H9 (cell line): ENCODE results near the gene CHST2. TPM values are rescaled to one million over a fixed set of nuclear protein-coding genes. Genes with fewer than 3 reads are reported as not detected.

Experiments used
- DNase-seq: peaks from one replicate; pipeline ENCODE4 v3.0.0-alpha.2; 2017
- H2AFZ ChIP-seq: one replicate; pipeline ENCODE4 v1.6.1; 2013; ENCODE audit warnings: mild to moderate bottlenecking, low read length, control low read depth, moderate library complexity
- H2AK5ac ChIP-seq: 2 replicates; pipeline ENCODE4 v1.6.1; 2013; ENCODE audit warnings: low read length, control low read depth, mixed read lengths; ENCODE audit not compliant: insufficient read length
- H2BK120ac ChIP-seq: one replicate; pipeline ENCODE4 v1.6.1; 2013; ENCODE audit warnings: low read depth, mild to moderate bottlenecking, low read length, control low read depth, inconsistent platforms; ENCODE audit not compliant: poor library complexity, severe bottlenecking
- H2BK12ac ChIP-seq: 2 replicates; pipeline ENCODE4 v1.6.1; 2013; ENCODE audit warnings: low read length, control low read depth, mixed read lengths, low read depth; ENCODE audit not compliant: insufficient read length
- H2BK15ac ChIP-seq: 2 replicates; pipeline ENCODE4 v1.6.1; 2013; ENCODE audit warnings: low read depth, low read length, control low read depth
- H2BK20ac ChIP-seq: one replicate; pipeline ENCODE4 v1.6.1; 2013; ENCODE audit warnings: low read depth, mild to moderate bottlenecking, low read length, control low read depth, inconsistent platforms; ENCODE audit not compliant: poor library complexity, severe bottlenecking
- H2BK5ac ChIP-seq: 2 replicates; pipeline ENCODE4 v1.6.1; 2013; ENCODE audit warnings: low read length, control low read depth, mixed read lengths; ENCODE audit not compliant: insufficient read length
- H3K14ac ChIP-seq: 2 replicates; pipeline ENCODE4 v1.6.1; 2013; ENCODE audit warnings: low read length, control low read depth; ENCODE audit not compliant: insufficient read depth
- H3K18ac ChIP-seq: 2 replicates; pipeline ENCODE4 v1.6.1; 2013; ENCODE audit warnings: low read depth, mild to moderate bottlenecking, mixed read lengths, low read length, control low read depth; ENCODE audit not compliant: insufficient read length
- H3K23ac ChIP-seq: 2 replicates; pipeline ENCODE4 v1.6.1; 2013; ENCODE audit warnings: low read length, control low read depth, mixed read lengths, low read depth; ENCODE audit not compliant: insufficient read length
- H3K23me2 ChIP-seq: 2 replicates; pipeline ENCODE4 v1.6.1; 2013; ENCODE audit warnings: low read depth, mild to moderate bottlenecking, mixed read lengths, low read length, control low read depth; ENCODE audit not compliant: insufficient read length, poor library complexity, severe bottlenecking
- H3K27ac ChIP-seq: 2 replicates; pipeline ENCODE4 v1.5.1; 2013; ENCODE audit warnings: low read length, control low read depth, mixed read lengths, low read depth; ENCODE audit not compliant: insufficient read length
- H3K27me3 ChIP-seq: 2 replicates; pipeline ENCODE4 v1.6.1; 2013; ENCODE audit warnings: low read length, control low read depth, inconsistent platforms; ENCODE audit not compliant: insufficient read depth
- H3K4ac ChIP-seq: 2 replicates; pipeline ENCODE4 v1.6.1; 2013; ENCODE audit warnings: low read depth, mild to moderate bottlenecking, control low read depth, inconsistent platforms, low read length, moderate library complexity
- H3K4me1 ChIP-seq: 2 replicates; pipeline ENCODE4 v1.6.1; 2013; ENCODE audit warnings: low read length, control low read depth, inconsistent platforms; ENCODE audit not compliant: insufficient read depth
- H3K4me2 ChIP-seq: 2 replicates; pipeline ENCODE4 v1.6.1; 2013; ENCODE audit warnings: low read length, control low read depth, mixed read lengths; ENCODE audit not compliant: insufficient read length, insufficient read depth
- H3K56ac ChIP-seq: 2 replicates; pipeline ENCODE4 v1.6.1; 2013; ENCODE audit warnings: low read depth, mild to moderate bottlenecking, mixed read lengths, low read length, control low read depth; ENCODE audit not compliant: insufficient read length
- H3K79me1 ChIP-seq: 2 replicates; pipeline ENCODE4 v1.6.1; 2013; ENCODE audit warnings: low read depth, mild to moderate bottlenecking, moderate library complexity, low read length, control low read depth, inconsistent platforms; ENCODE audit not compliant: insufficient read depth, poor library complexity, severe bottlenecking
- H3K79me2 ChIP-seq: 2 replicates; pipeline ENCODE4 v1.6.1; 2013; ENCODE audit warnings: low read length, control low read depth, inconsistent platforms; ENCODE audit not compliant: insufficient read depth
- H3K9ac ChIP-seq: 2 replicates; pipeline ENCODE4 v1.6.1; 2013; ENCODE audit warnings: low read length, control low read depth, mixed read lengths; ENCODE audit not compliant: insufficient read length; ENCODE audit errors: extremely low read depth
- H3K9me3 ChIP-seq: one replicate; pipeline ENCODE4 v1.6.1; 2013; ENCODE audit warnings: low read depth, low read length, inconsistent platforms; ENCODE audit not compliant: control insufficient read depth
- H3T11ph ChIP-seq: one replicate; pipeline ENCODE4 v1.6.1; 2013; ENCODE audit warnings: mild to moderate bottlenecking, low read length, control low read depth, inconsistent platforms
- H4K20me1 ChIP-seq: one replicate; pipeline ENCODE4 v1.6.1; 2013; ENCODE audit not compliant: control insufficient read depth, insufficient read length, insufficient read depth
- H4K5ac ChIP-seq: 2 replicates; pipeline ENCODE4 v1.6.1; 2013; ENCODE audit warnings: low read depth, mild to moderate bottlenecking, mixed read lengths, low read length, control low read depth; ENCODE audit not compliant: insufficient read length
- H4K8ac ChIP-seq: replicated peaks from 2 replicates; pipeline ENCODE4 v1.6.1; 2013; ENCODE audit warnings: low read length, control low read depth, mixed read lengths, low read depth; ENCODE audit not compliant: insufficient read length
- H4K91ac ChIP-seq: 2 replicates; pipeline ENCODE4 v1.6.1; 2013; ENCODE audit warnings: low read depth, mild to moderate bottlenecking, moderate library complexity, mixed read lengths, low read length, control low read depth; ENCODE audit not compliant: insufficient read length
- H3K27ac Mint-ChIP-seq, 3 experiments: 2 replicates in 2 of 3; 3 replicates in 1 of 3; pipeline ENCODE4 v1.8.0; 2020 to 2021; ENCODE audit warnings: mixed read lengths in 3 of 3, mild to moderate bottlenecking in 1 of 3, moderate library complexity in 1 of 3
- H3K27me3 Mint-ChIP-seq: 2 replicates; pipeline ENCODE4 v1.8.0; 2021; ENCODE audit warnings: low read depth, mild to moderate bottlenecking, moderate library complexity, mixed read lengths
- H3K36me3 Mint-ChIP-seq, 3 experiments: 2 replicates in 2 of 3; 3 replicates in 1 of 3; pipeline ENCODE4 v1.8.0; 2020 to 2021; ENCODE audit warnings: low read depth in 3 of 3, mixed read lengths in 3 of 3; ENCODE audit not compliant: insufficient read depth in 1 of 3
- H3K4me1 Mint-ChIP-seq, 2 experiments: 2 replicates each; pipeline ENCODE4 v1.8.0; 2020; ENCODE audit warnings: mixed read lengths in 2 of 2
- H3K4me3 Mint-ChIP-seq, 2 experiments: 2 replicates in 1 of 2; 3 replicates in 1 of 2; pipeline ENCODE4 v1.8.0; 2020 to 2021; ENCODE audit warnings: mild to moderate bottlenecking in 2 of 2, mixed read lengths in 2 of 2, moderate library complexity in 1 of 2
- H3K9me3 Mint-ChIP-seq, 2 experiments: 2 replicates in 1 of 2; 3 replicates in 1 of 2; pipeline ENCODE4 v1.8.0; 2020; ENCODE audit warnings: mild to moderate bottlenecking in 2 of 2, mixed read lengths in 2 of 2, moderate library complexity in 1 of 2
- WGBS: extraction: QIAGEN DNeasy Blood & Tissue Kit; methylation state at CpG from one replicate; pipeline ENCODE4 v1.1.7; 2013; ENCODE audit warnings: missing lambda C conversion rate, low lambda C conversion rate, mixed read lengths; ENCODE audit not compliant: insufficient read length; ENCODE audit errors: extremely low coverage; 5-methylcytosine and 5-hydroxymethylcytosine counted together
- total RNA-seq: library from RNA; stranded (reverse); gene quantifications from 2 replicates; pipeline ENCODE4 v1.2.1, GENCODE V29; 2021
- TF ChIP-seq, protein P1 (sequence below): fragments of 200-600 bp; sonication (generic); conservative IDR thresholded peaks from 3 replicates; pipeline ENCODE4 v1.8.0; 2021; ENCODE audit warnings: antibody characterized with exemption, mild to moderate bottlenecking

Gene CHST2
- total RNA-seq, 1 experiment from 2014 or later: 5.8 TPM

DNA sequence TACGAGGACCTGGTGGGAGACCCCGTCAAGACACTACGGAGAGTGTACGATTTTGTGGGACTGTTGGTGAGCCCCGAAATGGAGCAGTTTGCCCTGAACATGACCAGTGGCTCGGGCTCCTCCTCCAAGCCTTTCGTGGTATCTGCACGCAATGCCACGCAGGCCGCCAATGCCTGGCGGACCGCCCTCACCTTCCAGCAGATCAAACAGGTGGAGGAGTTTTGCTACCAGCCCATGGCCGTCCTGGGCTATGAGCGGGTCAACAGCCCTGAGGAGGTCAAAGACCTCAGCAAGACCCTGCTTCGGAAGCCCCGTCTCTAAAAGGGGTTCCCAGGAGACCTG is 2.5 kb downstream of the CHST2 start:
- no peak overlapping the region for H3K9ac ChIP-seq
- Mint-ChIP-seq H3K4me1 (peaks cover 18 to 19% of the 10 kb centered on the region in 2 experiments), H3K27me3 (peaks cover 30% of the 10 kb centered on the region), H3K27ac (no peak overlapping the region), H3K4me3 (peak overlapping the region in 1 of 2 experiments; percentile 43; a peak in 1 of 5 replicates), H3K9me3 (no peaks in the 10 kb centered on the region), H3K36me3 (peaks cover 5 to 6% (median 5%) of the 10 kb centered on the region in 3 experiments; a peak in 5 of 7 replicates)
- peaks cover 2% of the 10 kb centered on the region; the same call in 1 of the 2 replicates for H3K4me1 ChIP-seq
- no peak overlapping the region for H4K8ac ChIP-seq
- no peak overlapping the region for H2BK12ac ChIP-seq
- H2BK20ac ChIP-seq: no peak overlapping the region
- WGBS: no CpG with 5 or more reads among the region's 16 CpGs
- H2BK5ac ChIP-seq: no peak overlapping the region
- H3K4ac ChIP-seq: no peak overlapping the region
- no peak overlapping the region for H2BK120ac ChIP-seq
- H3K9me3 ChIP-seq: no peaks in the 10 kb centered on the region
- H4K20me1 ChIP-seq: no peaks in the 10 kb centered on the region
- no peaks in the 10 kb centered on the region for H3K27me3 ChIP-seq
- no peak overlapping the region for H3K14ac ChIP-seq
- no peak overlapping the region for H2AK5ac ChIP-seq
- TF ChIP-seq, protein P1, sequence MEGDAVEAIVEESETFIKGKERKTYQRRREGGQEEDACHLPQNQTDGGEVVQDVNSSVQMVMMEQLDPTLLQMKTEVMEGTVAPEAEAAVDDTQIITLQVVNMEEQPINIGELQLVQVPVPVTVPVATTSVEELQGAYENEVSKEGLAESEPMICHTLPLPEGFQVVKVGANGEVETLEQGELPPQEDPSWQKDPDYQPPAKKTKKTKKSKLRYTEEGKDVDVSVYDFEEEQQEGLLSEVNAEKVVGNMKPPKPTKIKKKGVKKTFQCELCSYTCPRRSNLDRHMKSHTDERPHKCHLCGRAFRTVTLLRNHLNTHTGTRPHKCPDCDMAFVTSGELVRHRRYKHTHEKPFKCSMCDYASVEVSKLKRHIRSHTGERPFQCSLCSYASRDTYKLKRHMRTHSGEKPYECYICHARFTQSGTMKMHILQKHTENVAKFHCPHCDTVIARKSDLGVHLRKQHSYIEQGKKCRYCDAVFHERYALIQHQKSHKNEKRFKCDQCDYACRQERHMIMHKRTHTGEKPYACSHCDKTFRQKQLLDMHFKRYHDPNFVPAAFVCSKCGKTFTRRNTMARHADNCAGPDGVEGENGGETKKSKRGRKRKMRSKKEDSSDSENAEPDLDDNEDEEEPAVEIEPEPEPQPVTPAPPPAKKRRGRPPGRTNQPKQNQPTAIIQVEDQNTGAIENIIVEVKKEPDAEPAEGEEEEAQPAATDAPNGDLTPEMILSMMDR: no peak
- peaks cover 18% of the 10 kb centered on the region for H3K23me2 ChIP-seq
- H2AFZ ChIP-seq: no peak overlapping the region
- no peaks in the 10 kb centered on the region for H3K79me1 ChIP-seq
- no peak overlapping the region for H3T11ph ChIP-seq
- H3K79me2 ChIP-seq: no peaks in the 10 kb centered on the region
- H3K18ac ChIP-seq: no peak overlapping the region
- H4K91ac ChIP-seq: no peak overlapping the region
- no peak overlapping the region for H3K23ac ChIP-seq
- no peak overlapping the region for H2BK15ac ChIP-seq
- no peak overlapping the region for H3K56ac ChIP-seq
- no peak overlapping the region for H4K5ac ChIP-seq
- H3K4me2 ChIP-seq: no peak overlapping the region
- no peak for DNase-seq
- no peak overlapping the region for H3K27ac ChIP-seq
